DND-41 (cell line): ENCODE data around the gene RGL1.

ENCODE experiments used
- CTCF ChIP-seq: IDR thresholded peaks from 2 replicates; pipeline ENCODE4 v1.5.1; 2012; ENCODE audit warnings: borderline replicate concordance, low read length, moderate library complexity, mild to moderate bottlenecking; ENCODE audit not compliant: poor library complexity, severe bottlenecking; ENCODE audit errors: extremely low read depth
- EZH2 ChIP-seq: IDR thresholded peaks from 3 replicates; pipeline ENCODE4 v1.6.1; 2012; ENCODE audit warnings: borderline replicate concordance, low read depth, mild to moderate bottlenecking, moderate library complexity, low read length, inconsistent platforms; ENCODE audit not compliant: severe bottlenecking

GRCh38 chr1:183894290-183894565, 89.3 kb downstream of the RGL1 start:
- TF ChIP-seq CTCF (no peak), EZH2 (no peak)
